Astrocyte (in vitro differentiated cells and primary cell): ENCODE results near the gene RALGAPB.
"Not testable (repeated sequence)": the region's sequence is repeated elsewhere in the genome, so short reads cannot be mapped to it uniquely, and the experiment has no call there.

Source experiments
- EZH2 ChIP-seq: IDR thresholded peaks from 2 replicates; pipeline ENCODE4 v1.6.1; 2012; ENCODE audit warnings: mild to moderate bottlenecking, low read length, inconsistent platforms; ENCODE audit not compliant: insufficient read depth
- TF ChIP-seq, protein P1 (sequence below): IDR thresholded peaks from 2 replicates; pipeline ENCODE4 v1.5.1; 2011; ENCODE audit warnings: low read depth, mild to moderate bottlenecking, inconsistent platforms, low read length, moderate library complexity; ENCODE audit not compliant: insufficient read depth

DNA sequence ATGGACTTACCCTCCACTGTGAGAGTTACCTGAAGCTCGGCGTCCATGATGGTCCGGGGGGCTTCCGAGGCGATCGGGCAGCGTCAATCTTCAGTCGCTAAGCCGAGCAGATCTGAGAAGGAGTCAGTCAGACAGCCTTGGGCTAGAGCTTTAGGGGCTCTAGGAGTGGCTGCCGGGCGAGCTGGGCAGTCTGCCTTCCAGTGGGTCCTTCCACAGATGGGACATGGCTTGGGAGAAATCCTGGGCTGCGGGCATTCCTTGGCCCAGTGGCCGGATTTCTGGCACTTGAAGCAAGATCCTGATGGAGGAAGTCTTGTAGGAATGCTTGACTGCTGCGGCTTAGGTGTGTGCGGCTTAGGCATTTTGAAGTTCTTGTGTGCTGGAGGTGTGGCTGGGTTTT, 123.2 kb downstream of the RALGAPB start:
- TF ChIP-seq, protein P1, sequence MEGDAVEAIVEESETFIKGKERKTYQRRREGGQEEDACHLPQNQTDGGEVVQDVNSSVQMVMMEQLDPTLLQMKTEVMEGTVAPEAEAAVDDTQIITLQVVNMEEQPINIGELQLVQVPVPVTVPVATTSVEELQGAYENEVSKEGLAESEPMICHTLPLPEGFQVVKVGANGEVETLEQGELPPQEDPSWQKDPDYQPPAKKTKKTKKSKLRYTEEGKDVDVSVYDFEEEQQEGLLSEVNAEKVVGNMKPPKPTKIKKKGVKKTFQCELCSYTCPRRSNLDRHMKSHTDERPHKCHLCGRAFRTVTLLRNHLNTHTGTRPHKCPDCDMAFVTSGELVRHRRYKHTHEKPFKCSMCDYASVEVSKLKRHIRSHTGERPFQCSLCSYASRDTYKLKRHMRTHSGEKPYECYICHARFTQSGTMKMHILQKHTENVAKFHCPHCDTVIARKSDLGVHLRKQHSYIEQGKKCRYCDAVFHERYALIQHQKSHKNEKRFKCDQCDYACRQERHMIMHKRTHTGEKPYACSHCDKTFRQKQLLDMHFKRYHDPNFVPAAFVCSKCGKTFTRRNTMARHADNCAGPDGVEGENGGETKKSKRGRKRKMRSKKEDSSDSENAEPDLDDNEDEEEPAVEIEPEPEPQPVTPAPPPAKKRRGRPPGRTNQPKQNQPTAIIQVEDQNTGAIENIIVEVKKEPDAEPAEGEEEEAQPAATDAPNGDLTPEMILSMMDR: not testable (repeated sequence)
- TF ChIP-seq EZH2: not testable (repeated sequence)
